GM12873 (cell line): Measurements from ENCODE around the gene XAF1.

Experiments
- CTCF ChIP-seq: IDR thresholded peaks from 2 replicates; pipeline ENCODE4 v1.5.1; 2012; ENCODE audit warnings: low read depth, mild to moderate bottlenecking, moderate library complexity, low read length, control low read depth; ENCODE audit not compliant: insufficient read depth; ENCODE audit errors: missing control alignments

The XAF1 gene

GRCh38 chr17:6811510-6811909, 55.7 kb downstream of the XAF1 start:
- TF ChIP-seq CTCF: no peak

GRCh38 chr17:6812295-6812694, 56.4 kb downstream of the XAF1 start:
- no peak for TF ChIP-seq CTCF

GRCh38 chr17:6815775-6816174, 59.9 kb downstream of the XAF1 start:
- TF ChIP-seq CTCF: no peak

- no peak for TF ChIP-seq CTCF
Measured at GRCh38 chr17:6818938-6819337, 63.1 kb downstream of the XAF1 start.

- TF ChIP-seq CTCF: no peak
Measured at GRCh38 chr17:6823011-6823442, 67.2 kb downstream of the XAF1 start.
